Psoas muscle (tissue), 8 donors: ENCODE data around the gene CNTRL. TPM values are rescaled to one million over a fixed set of nuclear protein-coding genes. Genes with fewer than 3 reads are reported as not detected.

Source experiments
- ATAC-seq, 4 donors: fragments of 200-7000 bp; cut with Tn5 transposase; one replicate each; pipeline ENCODE4 v1.9.1; 2020; ENCODE audit warnings: moderate library complexity in 3 of 4, mild to moderate bottlenecking in 2 of 4
- DNase-seq, 2 donors: peaks; one replicate each; pipeline ENCODE4 v3.0.0-alpha.2; 2020
- H3K27ac ChIP-seq: fragments of 200-600 bp; one replicate; pipeline ENCODE4 v1.8.0; 2022
- H3K27me3 ChIP-seq, 3 donors: fragments of 200-600 bp in 1 of 3; one replicate each; pipeline versions ENCODE4 v1.6.1 to v1.8.0; 2013 to 2022; ENCODE audit warnings: low read length in 2 of 3, mild to moderate bottlenecking in 2 of 3, moderate library complexity in 1 of 3; ENCODE audit not compliant: insufficient read depth in 3 of 3
- H3K36me3 ChIP-seq, 2 donors: fragments of 200-600 bp in 1 of 2; one replicate each; pipeline versions ENCODE4 v1.6.1 to v1.8.0; 2013 to 2022; ENCODE audit warnings: low read depth in 1 of 2, mild to moderate bottlenecking in 1 of 2, moderate library complexity in 1 of 2; ENCODE audit not compliant: insufficient read depth in 1 of 2
- H3K4me1 ChIP-seq: fragments of 200-600 bp; one replicate; pipeline ENCODE4 v1.8.0; 2022
- H3K4me3 ChIP-seq: fragments of 200-600 bp; one replicate; pipeline ENCODE4 v1.8.0; 2022; ENCODE audit warnings: mild to moderate bottlenecking
- H3K9me3 ChIP-seq: fragments of 200-600 bp; one replicate; pipeline ENCODE4 v1.8.0; 2022
- CTCF ChIP-seq: fragments of 200-600 bp; IDR thresholded peaks from one replicate; pipeline ENCODE4 v1.8.0; 2022; ENCODE audit warnings: antibody characterized with exemption
- WGBS, 3 donors: extraction: QIAGEN DNeasy Blood & Tissue Kit; methylation state at CpG; one replicate each; pipeline versions ENCODE4 v1.1.6 to v1.1.7; 2013; 5-methylcytosine and 5-hydroxymethylcytosine counted together
- intact Hi-C, 2 donors: fragments of 100-400 bp; cut with DNase I; formaldehyde crosslinking; loops; one replicate each; pipeline versions ENCODE4 v1.11.0 to v1.14.2; 2022
- polyA plus RNA-seq, 3 donors: library from polyadenylated mRNA; stranded (reverse); fragments of 200-250 nt; gene quantifications; one replicate each; pipeline ENCODE4 v1.2.3, GENCODE V29; 2013
- total RNA-seq, 4 donors: library from RNA; stranded (reverse); fragmentation: NEBNext Ultra II Directional in 2 of 4; extraction: Animal tissue kit (Norgen Biotek cat#: 25700) in 2 of 4; gene quantifications; one replicate each; pipeline versions ENCODE4 v1.2.1 to v1.2.4, GENCODE V29; 2021 to 2023
- donor health status: healthy with polysubstance abuse.
- donor health status: DM: no; HTN: no; CAD: no; lungs with moderate emphysema.
- donor health status: Bipolar disorder and iron deficiency.
- donor health status: healthy.
- donor health status: DM: yes; HTN: yes; CAD: no.
- donor health status: DM: no; HTN: no; CAD: no.
- donor health status: DM: no; HTN: no; CAD: no.
- donor health status: DM: yes; HTN: yes; CAD: no.

CNTRL gene
- total and polyA plus RNA-seq, 7 donors, result 1.00 to 2.4 (median 1.3) TPM

GRCh38 chr9:121107029-121107428 is 32.3 kb downstream of the CNTRL start:
- intact Hi-C loops, result no loop called here
- ATAC-seq, result no peak
- DNase-seq, result no peak
- no peaks in the 10 kb centered on the region for H3K36me3 ChIP-seq
- no peak overlapping the region for H3K27ac ChIP-seq
- H3K27me3 ChIP-seq, result no peaks in the 10 kb centered on the region
- no peak overlapping the region for H3K4me3 ChIP-seq
- H3K4me1 ChIP-seq, result no peaks in the 10 kb centered on the region
- WGBS, 3 donors, result 90 to 97% (median 93%) methylated on average over 1 of the region's 1 CpG
- no peaks in the 10 kb centered on the region for H3K9me3 ChIP-seq
- TF ChIP-seq CTCF, result no peak

- DNase-seq (no peak), ATAC-seq (no peak)
- no peaks in the 10 kb centered on the region for H3K9me3 ChIP-seq
- 91 to 97% (median 92%) methylated on average over 1 of the region's 1 CpG for WGBS, 3 donors
- H3K4me3 ChIP-seq, result no peak overlapping the region
- H3K4me1 ChIP-seq, result no peaks in the 10 kb centered on the region
- intact Hi-C loops, result no loop called here
- no peaks in the 10 kb centered on the region for H3K36me3 ChIP-seq
- H3K27me3 ChIP-seq, result no peaks in the 10 kb centered on the region
- no peak for TF ChIP-seq CTCF
- no peak overlapping the region for H3K27ac ChIP-seq
Observed at GRCh38 chr9:121107881-121108280, 33.1 kb downstream of the CNTRL start.

- H3K9me3 ChIP-seq, result no peaks in the 10 kb centered on the region
- H3K4me1 ChIP-seq, result no peaks in the 10 kb centered on the region
- DNase-seq (no peak), ATAC-seq (no peak)
- TF ChIP-seq CTCF, result no peak
- H3K36me3 ChIP-seq, result peaks cover 0 to 5% of the 10 kb centered on the region in 2 donors
- no peak overlapping the region for H3K4me3 ChIP-seq
- intact Hi-C loops, result no loop called here
- H3K27me3 ChIP-seq, result no peaks in the 10 kb centered on the region
- WGBS, 3 donors, result 91 to 96% (median 93%) methylated on average over 1 of the region's 1 CpG
- no peak overlapping the region for H3K27ac ChIP-seq
Observed at GRCh38 chr9:121115466-121115865, 40.7 kb downstream of the CNTRL start.

- Histone ChIP-seq H3K27me3 (no peaks in the 10 kb centered on the region), H3K4me3 (no peak overlapping the region), H3K9me3 (no peaks in the 10 kb centered on the region), H3K4me1 (peaks cover 8% of the 10 kb centered on the region), H3K36me3 (peaks cover 0 to 5% of the 10 kb centered on the region in 2 donors), H3K27ac (no peak overlapping the region)
- TF ChIP-seq CTCF, result no peak
- 80 to 84% (median 81%) methylated on average over 2 of the region's 2 CpGs for WGBS, 3 donors
- intact Hi-C loops, result no loop called here
- ATAC-seq (no peak), DNase-seq (no peak)
Observed at GRCh38 chr9:121118266-121118665, 43.5 kb downstream of the CNTRL start.

GRCh38 chr9:121120386-121120785 is 45.6 kb downstream of the CNTRL start:
- Histone ChIP-seq H3K36me3 (no peaks in the 10 kb centered on the region), H3K27ac (no peak overlapping the region), H3K4me1 (peaks cover 8% of the 10 kb centered on the region), H3K27me3 (no peaks in the 10 kb centered on the region), H3K4me3 (no peak overlapping the region), H3K9me3 (no peaks in the 10 kb centered on the region)
- TF ChIP-seq CTCF, result no peak
- DNase-seq, result no peak
- intact Hi-C loops, result loop anchor here in 1 of 2 donors (5.0 kb wide), 1 partner anchor 48 kb away; the partner anchor contains the start of gene CNTRL
- 80 to 84% (median 80%) methylated on average over 2 of the region's 2 CpGs for WGBS, 3 donors
- no peak for ATAC-seq
